Activated CD8-positive, alpha-beta T cell treated with anti-CD3 and anti-CD28 coated beads for 36 hours (primary cell): Measurements from ENCODE around the gene DBH. TPM values are rescaled to one million over a fixed set of nuclear protein-coding genes. Genes with fewer than 3 reads are reported as not detected.

Source experiments
- ATAC-seq: fragments of 200-7000 bp; cut with Tn5 transposase; one replicate; pipeline ENCODE4 v1.10.0; 2021; ENCODE audit warnings: mild to moderate bottlenecking, moderate library complexity
- CTCF ChIA-PET: fragments of 350-600 bp; sonication (Branson Sonifier 250); formaldehyde crosslinking; loops from one replicate; lab custom pipeline; 2021; ENCODE audit warnings: antibody characterized with exemption; lab: Charles Lee
- POLR2A ChIA-PET: fragments of 350-600 bp; sonication (Branson Sonifier 250); formaldehyde crosslinking; loops from one replicate; lab custom pipeline; 2021; ENCODE audit warnings: antibody characterized with exemption; lab: Charles Lee
- DNase-seq: peaks from one replicate; pipeline ENCODE4 v3.0.0-alpha.2; 2020
- H3K27ac Mint-ChIP-seq: one replicate; pipeline ENCODE4 v1.8.0; 2021; ENCODE audit warnings: mild to moderate bottlenecking, mixed read lengths
- H3K27me3 Mint-ChIP-seq: one replicate; pipeline ENCODE4 v1.8.0; 2021; ENCODE audit warnings: mixed read lengths
- H3K36me3 Mint-ChIP-seq: one replicate; pipeline ENCODE4 v1.8.0; 2021; ENCODE audit warnings: low read depth, mixed read lengths
- H3K4me1 Mint-ChIP-seq: one replicate; pipeline ENCODE4 v1.8.0; 2021; ENCODE audit warnings: low read depth, mixed read lengths
- H3K4me3 Mint-ChIP-seq: one replicate; pipeline ENCODE4 v1.8.0; 2021; ENCODE audit warnings: mild to moderate bottlenecking, moderate library complexity, mixed read lengths
- H3K9me3 Mint-ChIP-seq: one replicate; pipeline ENCODE4 v1.8.0; 2021; ENCODE audit warnings: mixed read lengths
- CTCF ChIP-seq: fragments of 200-600 bp; IDR thresholded peaks from one replicate; pipeline ENCODE4 v1.8.0; 2022; ENCODE audit warnings: antibody characterized with exemption, mild to moderate bottlenecking
- intact Hi-C: fragments of 100-400 bp; cut with micrococcal nuclease; formaldehyde crosslinking; loops from one replicate; pipeline ENCODE4 v1.10.0; 2022
- total RNA-seq, 2 experiments: library from RNA; stranded (reverse); gene quantifications; one replicate each; pipeline ENCODE4 v1.2.3, GENCODE V29; 2021

The DBH gene
- total RNA-seq, 2 experiments from 2014 or later = not detected

GRCh38 chr9:133627341-133627740 lies 8.8 kb upstream of the DBH start:
- intact Hi-C loops = no loop called here

GRCh38 chr9:133628766-133629165 lies 7.4 kb upstream of the DBH start:
- no peaks in the 10 kb centered on the region for H3K36me3 Mint-ChIP-seq
- peaks cover 16% of the 10 kb centered on the region for H3K9me3 Mint-ChIP-seq
- no peak overlapping the region for H3K27ac Mint-ChIP-seq
- no peak overlapping the region for H3K4me3 Mint-ChIP-seq
- H3K4me1 Mint-ChIP-seq = no peaks in the 10 kb centered on the region
- no peak for ATAC-seq
- DNase-seq = no peak
- no peaks in the 10 kb centered on the region for H3K27me3 Mint-ChIP-seq
- intact Hi-C loops = no loop called here
- POLR2A ChIA-PET = no interaction called here
- no peak for TF ChIP-seq CTCF
- CTCF ChIA-PET = no interaction called here

More at GRCh38 chr9:133627341-133627740, 8.8 kb upstream of the DBH start:
- Mint-ChIP-seq H3K4me3 (no peak overlapping the region), H3K36me3 (no peaks in the 10 kb centered on the region), H3K27ac (no peak overlapping the region), H3K27me3 (no peaks in the 10 kb centered on the region), H3K4me1 (peaks cover 2% of the 10 kb centered on the region), H3K9me3 (peaks cover 16% of the 10 kb centered on the region)
- CTCF ChIA-PET = interaction anchor here (1.4 kb wide), 1 partner anchor 116 kb away, joined by 3 read pairs; no protein-coding TSS in a partner anchor
- POLR2A ChIA-PET = interaction anchor here (1.2 kb wide), 1 partner anchor 10 kb away, joined by 4 read pairs; no protein-coding TSS in a partner anchor
- TF ChIP-seq CTCF = no peak
- DNase-seq (no peak), ATAC-seq (no peak)

DNA sequence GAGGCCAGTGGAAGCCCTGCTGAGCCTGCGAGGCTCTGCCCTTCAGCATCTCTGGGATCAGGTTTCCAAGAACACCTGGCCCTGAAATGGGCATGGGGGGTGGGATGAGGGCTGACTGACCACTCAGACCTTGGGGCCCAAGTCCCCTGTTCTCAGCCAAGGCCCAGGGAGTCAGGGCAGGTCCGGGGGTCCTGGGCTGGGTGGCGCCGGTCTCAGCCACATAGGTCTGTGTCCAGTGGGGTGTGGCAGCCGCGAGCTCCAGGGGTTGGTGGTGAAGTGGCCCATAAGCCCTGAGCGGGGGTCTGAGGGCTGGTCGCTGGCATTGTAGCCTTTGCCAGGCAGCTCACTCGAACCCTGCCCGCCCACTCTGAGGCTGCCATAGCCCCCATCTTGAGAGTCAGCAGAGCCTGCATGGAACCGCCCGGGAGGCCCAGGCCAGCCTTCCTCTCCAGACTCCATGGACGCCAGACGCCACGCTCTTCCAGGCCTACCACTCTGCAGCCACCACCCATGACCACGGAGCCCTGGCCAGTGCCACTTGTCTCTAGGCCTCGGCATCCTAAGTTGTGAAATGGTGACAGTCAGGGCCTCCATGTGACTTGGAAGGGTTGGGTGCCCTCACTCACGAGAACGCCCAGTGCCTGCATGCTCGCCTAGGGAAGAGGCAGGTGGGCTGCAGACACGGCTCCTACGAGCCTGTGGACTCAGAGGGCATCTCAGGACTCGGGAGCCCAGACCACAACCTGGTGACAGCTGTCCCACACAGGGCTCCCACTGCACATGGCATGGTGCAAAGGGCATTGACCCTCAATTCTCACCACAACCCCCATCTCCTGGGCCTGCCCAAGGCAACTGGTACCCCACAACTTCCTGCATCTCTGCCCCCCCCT lies 6.7 kb upstream of the DBH start:
- Mint-ChIP-seq H3K4me3 (no peak overlapping the region), H3K9me3 (peaks cover 16% of the 10 kb centered on the region), H3K36me3 (no peaks in the 10 kb centered on the region), H3K27ac (no peak overlapping the region), H3K4me1 (no peaks in the 10 kb centered on the region), H3K27me3 (no peaks in the 10 kb centered on the region)
- CTCF ChIA-PET = no interaction called here
- DNase-seq = no peak
- intact Hi-C loops = no loop called here
- TF ChIP-seq CTCF = no peak
- POLR2A ChIA-PET = no interaction called here
- no peak for ATAC-seq

DNA sequence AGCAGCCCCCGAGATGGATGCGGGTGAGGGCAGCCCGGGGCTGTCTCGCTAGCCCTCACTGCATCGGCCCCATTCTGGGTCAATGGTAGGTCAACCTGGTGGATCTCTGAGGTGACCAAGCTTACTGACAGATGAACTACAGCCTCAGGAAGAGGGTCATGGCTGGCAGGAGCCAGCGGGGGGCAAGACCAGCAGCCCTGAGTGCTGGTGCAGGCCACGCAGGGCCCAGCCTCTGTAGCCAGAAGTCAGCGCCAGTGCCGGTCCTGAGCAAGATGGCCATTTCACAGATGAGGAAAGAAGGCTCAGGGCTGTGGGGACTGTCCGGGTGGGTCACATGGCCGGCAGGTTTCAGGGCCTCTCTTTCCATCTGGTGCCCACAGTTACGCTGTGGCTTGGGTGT lies 5.1 kb upstream of the DBH start:
- Mint-ChIP-seq H3K36me3 (no peaks in the 10 kb centered on the region), H3K9me3 (peaks cover 13% of the 10 kb centered on the region), H3K4me3 (no peak overlapping the region), H3K27me3 (no peaks in the 10 kb centered on the region), H3K4me1 (no peaks in the 10 kb centered on the region), H3K27ac (no peak overlapping the region)
- ATAC-seq = no peak
- intact Hi-C loops = no loop called here
- ChIA-PET POLR2A (interaction anchor here (1.2 kb wide), 1 partner anchor 14 kb away, joined by 5 read pairs; no protein-coding TSS in a partner anchor), CTCF (interaction anchor here (0.9 to 1.5 kb wide), 2 partner anchors 42 to 85 kb away, joined by 3 read pairs; no protein-coding TSS in a partner anchor)
- TF ChIP-seq CTCF = no peak
- no peak for DNase-seq
